HEK293 (cell line): ENCODE data around the gene RGS14.

Source experiments
- CTCF ChIA-PET: fragments of 350-600 bp; formaldehyde crosslinking; extraction: SDS; loops from one replicate; lab custom pipeline; 2021; ENCODE audit warnings: antibody characterized with exemption; lab: Yijun Ruan, JAX
- POLR2A ChIA-PET: fragments of 300-600 bp; formaldehyde crosslinking; extraction: SDS; loops from one replicate; lab custom pipeline; 2020; ENCODE audit warnings: antibody characterized with exemption, inconsistent platforms; lab: Yijun Ruan, JAX
- H3K27ac ChIP-seq: fragments of 200-500 bp; sonication (Bioruptor generic); 2 replicates; pipeline ENCODE4 v1.5.1; 2014; ENCODE audit warnings: low read depth, low read length, control low read depth, inconsistent platforms; ENCODE audit errors: extremely low read depth
- H3K36me3 ChIP-seq, 2 experiments: fragments of 200-500 bp in 1 of 2; sonication (Bioruptor generic) in 1 of 2; 1 replicate in 1 of 2; 2 replicates in 1 of 2; pipeline ENCODE4 v1.5.1; 2014 to 2017; ENCODE audit warnings: inconsistent platforms in 2 of 2, low read length in 2 of 2; ENCODE audit not compliant: control insufficient read depth in 2 of 2, insufficient read depth in 1 of 2
- H3K4me1 ChIP-seq: fragments of 200-500 bp; sonication (Bioruptor generic); 2 replicates; pipeline ENCODE4 v1.5.1; 2014; ENCODE audit warnings: mild to moderate bottlenecking, low read length, inconsistent platforms; ENCODE audit not compliant: control insufficient read depth, insufficient read depth
- H3K4me3 ChIP-seq: 2 replicates; pipeline ENCODE4 v1.5.1; 2011; ENCODE audit warnings: low read depth, mild to moderate bottlenecking, control low read depth, low read length, moderate library complexity
- H3K9me3 ChIP-seq: fragments of 200-500 bp; sonication (Bioruptor generic); 2 replicates; pipeline ENCODE4 v1.5.1; 2014; ENCODE audit warnings: low read depth, low read length, inconsistent platforms; ENCODE audit not compliant: control insufficient read depth, insufficient read depth
- BCL11A ChIP-seq: fragments of 450-650 bp; formaldehyde crosslinking; IDR thresholded peaks from 2 replicates; pipeline ENCODE4 v1.5.1; 2016; ENCODE audit warnings: low read depth, missing biosample characterization, missing genetic modification characterization
- GLI4 ChIP-seq: fragments of 450-650 bp; formaldehyde crosslinking; IDR thresholded peaks from 2 replicates; pipeline ENCODE4 v1.5.1; 2016; ENCODE audit warnings: missing biosample characterization, missing genetic modification characterization
- GLIS1 ChIP-seq: fragments of 450-650 bp; formaldehyde crosslinking; IDR thresholded peaks from 2 replicates; pipeline ENCODE4 v1.5.1; 2016; ENCODE audit warnings: missing biosample characterization, missing genetic modification characterization
- KLF8 ChIP-seq: fragments of 450-650 bp; formaldehyde crosslinking; IDR thresholded peaks from 2 replicates; pipeline ENCODE4 v1.5.1; 2016; ENCODE audit warnings: missing biosample characterization, missing genetic modification characterization
- SETDB1 ChIP-seq: IDR thresholded peaks from one replicate; pipeline ENCODE4 v1.6.1; 2017; ENCODE audit warnings: mild to moderate bottlenecking, low read length, moderate library complexity, mixed read lengths; ENCODE audit not compliant: insufficient read length
- ZBTB17 ChIP-seq: fragments of 450-650 bp; formaldehyde crosslinking; IDR thresholded peaks from 2 replicates; pipeline ENCODE4 v1.5.1; 2016; ENCODE audit warnings: missing biosample characterization, missing genetic modification characterization
- ZFP37 ChIP-seq: fragments of 450-650 bp; formaldehyde crosslinking; IDR thresholded peaks from 2 replicates; pipeline ENCODE4 v1.5.1; 2016; ENCODE audit warnings: missing biosample characterization, missing genetic modification characterization
- ZFP69B ChIP-seq: fragments of 450-650 bp; formaldehyde crosslinking; IDR thresholded peaks from 2 replicates; pipeline ENCODE4 v1.5.1; 2016; ENCODE audit warnings: missing biosample characterization, missing genetic modification characterization
- ZNF174 ChIP-seq: fragments of 450-650 bp; formaldehyde crosslinking; IDR thresholded peaks from 2 replicates; pipeline ENCODE4 v1.5.0; 2017; ENCODE audit warnings: missing biosample characterization, mild to moderate bottlenecking, missing genetic modification characterization
- ZNF202 ChIP-seq: fragments of 450-650 bp; formaldehyde crosslinking; IDR thresholded peaks from 2 replicates; pipeline ENCODE4 v1.5.1; 2016; ENCODE audit warnings: missing biosample characterization, missing genetic modification characterization, borderline replicate concordance
- ZNF324 ChIP-seq: fragments of 450-650 bp; formaldehyde crosslinking; IDR thresholded peaks from 2 replicates; pipeline ENCODE4 v1.5.1; 2016; ENCODE audit warnings: missing biosample characterization, missing genetic modification characterization
- ZNF585B ChIP-seq: fragments of 450-650 bp; formaldehyde crosslinking; IDR thresholded peaks from 2 replicates; pipeline ENCODE4 v1.5.1; 2016; ENCODE audit warnings: missing biosample characterization, missing genetic modification characterization
- ZNF768 ChIP-seq: fragments of 450-650 bp; formaldehyde crosslinking; IDR thresholded peaks from 2 replicates; pipeline ENCODE4 v1.5.1; 2018; ENCODE audit warnings: missing biosample characterization, mild to moderate bottlenecking, missing genetic modification characterization
- ZNF791 ChIP-seq: fragments of 450-650 bp; formaldehyde crosslinking; IDR thresholded peaks from 2 replicates; pipeline ENCODE4 v1.5.1; 2016; ENCODE audit warnings: missing biosample characterization, missing genetic modification characterization
- ZNF837 ChIP-seq: fragments of 450-650 bp; formaldehyde crosslinking; IDR thresholded peaks from 2 replicates; pipeline ENCODE4 v1.5.1; 2016; ENCODE audit warnings: missing biosample characterization, missing genetic modification characterization
- TF ChIP-seq, protein P1 (sequence below): fragments of 450-650 bp; formaldehyde crosslinking; IDR thresholded peaks from 2 replicates; pipeline ENCODE4 v1.5.0; 2017; ENCODE audit warnings: missing biosample characterization, missing genetic modification characterization, borderline replicate concordance
- TF ChIP-seq, protein P2 (sequence below): fragments of 450-650 bp; formaldehyde crosslinking; IDR thresholded peaks from 2 replicates; pipeline ENCODE4 v1.5.1; 2016; ENCODE audit warnings: missing biosample characterization, missing genetic modification characterization
- TF ChIP-seq, protein P3 (sequence below): fragments of 450-650 bp; formaldehyde crosslinking; IDR thresholded peaks from 2 replicates; pipeline ENCODE4 v1.5.1; 2016; ENCODE audit warnings: missing biosample characterization, missing genetic modification characterization
- TF ChIP-seq, protein P4 (sequence below): sonication (generic); formaldehyde crosslinking; IDR thresholded peaks from 2 replicates; pipeline ENCODE4 v1.8.1; 2022; ENCODE audit warnings: mild to moderate bottlenecking, moderate library complexity, missing genetic modification reagents

Gene RGS14

DNA sequence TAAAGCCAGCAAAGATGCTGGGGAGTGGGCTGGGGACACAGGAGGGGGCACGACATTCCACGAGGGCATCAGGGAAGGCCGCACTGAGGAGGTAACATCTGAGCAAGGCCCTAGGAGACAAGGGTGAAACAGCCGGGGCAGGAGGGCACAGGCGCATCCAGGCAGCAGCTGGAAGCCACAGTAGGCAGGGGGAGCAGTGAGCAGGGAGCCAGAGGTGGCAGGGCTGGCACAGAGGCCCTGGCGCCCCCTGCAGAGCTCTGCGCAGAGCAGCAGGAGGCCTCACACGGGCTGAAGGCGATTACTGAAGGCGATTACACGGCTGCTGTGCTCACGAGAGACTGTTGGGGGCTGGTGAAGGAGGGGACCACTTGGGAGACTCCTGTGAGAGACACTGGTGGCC lies 21.6 kb upstream of the RGS14 start (continued):
- TF ChIP-seq ZNF837 (tag by site-specific recombination) (no peak), BCL11A (tag by site-specific recombination) (no peak), ZNF791 (no peak), KLF8 (tag by site-specific recombination) (no peak)

DNA sequence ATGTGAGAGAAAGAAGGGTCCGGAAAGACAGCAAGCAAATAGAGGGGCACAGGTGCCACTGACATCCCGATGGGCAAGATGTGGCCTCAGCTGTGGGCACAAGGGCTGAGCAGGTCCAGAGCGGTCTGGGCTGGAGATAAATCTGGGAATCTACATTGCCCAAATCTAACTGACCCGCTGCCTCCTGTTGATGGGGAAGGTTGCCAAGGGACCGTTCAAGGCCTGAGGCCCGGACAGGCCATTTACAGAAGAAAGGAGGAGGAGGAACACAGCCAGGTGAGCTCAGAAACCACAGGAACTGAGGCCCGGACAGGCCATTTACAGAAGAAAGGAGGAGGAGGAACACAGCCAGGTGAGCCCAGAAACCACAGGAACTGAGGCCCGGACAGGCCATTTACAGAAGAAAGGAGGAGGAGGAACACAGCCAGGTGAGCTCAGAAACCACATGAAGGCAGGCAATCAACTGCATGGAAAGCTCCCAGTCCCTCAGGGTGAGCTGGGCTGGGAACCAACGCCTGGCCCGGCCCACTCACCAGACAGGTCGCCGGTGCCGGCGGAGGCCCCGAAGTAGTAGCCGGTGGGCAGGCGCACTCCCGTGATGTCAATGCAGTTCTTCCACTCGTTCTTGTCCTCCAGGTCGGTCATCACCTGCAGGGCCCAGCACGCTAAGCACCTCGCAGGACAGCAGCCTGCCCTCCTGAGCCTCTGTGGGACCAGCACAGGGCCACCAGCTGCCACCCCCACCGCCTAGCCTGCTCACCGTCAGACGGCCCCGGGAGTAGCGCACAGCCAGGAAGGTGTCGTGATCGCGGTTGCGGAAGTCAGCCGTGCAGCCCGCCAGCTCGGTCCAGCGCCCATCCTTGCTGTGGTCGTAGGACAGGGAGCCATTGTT lies 20.9 kb upstream of the RGS14 start:
- Histone ChIP-seq H3K9me3 (no peaks in the 10 kb centered on the region), H3K27ac (no peak overlapping the region), H3K36me3 (peaks cover 15 to 87% of the 10 kb centered on the region in 2 experiments), H3K4me1 (no peaks in the 10 kb centered on the region), H3K4me3 (no peak overlapping the region)
- ChIA-PET POLR2A (interaction anchor here (0.5 to 1.8 kb wide), 5 partner anchors 13 to 118 kb away, joined by 3 to 8 read pairs (median 4); partner anchors contain the start of gene LMAN2), CTCF (interaction anchor here (0.7 to 1.6 kb wide), 5 partner anchors 9 to 65 kb away, joined by 3 to 6 read pairs (median 5); no protein-coding TSS in a partner anchor)
- TF ChIP-seq, protein P1, sequence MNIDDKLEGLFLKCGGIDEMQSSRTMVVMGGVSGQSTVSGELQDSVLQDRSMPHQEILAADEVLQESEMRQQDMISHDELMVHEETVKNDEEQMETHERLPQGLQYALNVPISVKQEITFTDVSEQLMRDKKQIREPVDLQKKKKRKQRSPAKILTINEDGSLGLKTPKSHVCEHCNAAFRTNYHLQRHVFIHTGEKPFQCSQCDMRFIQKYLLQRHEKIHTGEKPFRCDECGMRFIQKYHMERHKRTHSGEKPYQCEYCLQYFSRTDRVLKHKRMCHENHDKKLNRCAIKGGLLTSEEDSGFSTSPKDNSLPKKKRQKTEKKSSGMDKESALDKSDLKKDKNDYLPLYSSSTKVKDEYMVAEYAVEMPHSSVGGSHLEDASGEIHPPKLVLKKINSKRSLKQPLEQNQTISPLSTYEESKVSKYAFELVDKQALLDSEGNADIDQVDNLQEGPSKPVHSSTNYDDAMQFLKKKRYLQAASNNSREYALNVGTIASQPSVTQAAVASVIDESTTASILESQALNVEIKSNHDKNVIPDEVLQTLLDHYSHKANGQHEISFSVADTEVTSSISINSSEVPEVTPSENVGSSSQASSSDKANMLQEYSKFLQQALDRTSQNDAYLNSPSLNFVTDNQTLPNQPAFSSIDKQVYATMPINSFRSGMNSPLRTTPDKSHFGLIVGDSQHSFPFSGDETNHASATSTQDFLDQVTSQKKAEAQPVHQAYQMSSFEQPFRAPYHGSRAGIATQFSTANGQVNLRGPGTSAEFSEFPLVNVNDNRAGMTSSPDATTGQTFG = no peak
- TF ChIP-seq GLIS1 (tag by site-specific recombination) (no peak), ZBTB17 (tag by site-specific recombination) (no peak), ZNF768 (tag by site-specific recombination) (no peak), SETDB1 (no peak), ZFP37 (tag by site-specific recombination) (no peak), ZNF585B (tag by site-specific recombination) (no peak), ZNF324 (tag by site-specific recombination) (no peak), ZNF174 (no peak), ZNF202 (tag by site-specific recombination) (no peak), ZFP69B (tag by site-specific recombination) (no peak), GLI4 (tag by site-specific recombination) (no peak)
- TF ChIP-seq, protein P2, sequence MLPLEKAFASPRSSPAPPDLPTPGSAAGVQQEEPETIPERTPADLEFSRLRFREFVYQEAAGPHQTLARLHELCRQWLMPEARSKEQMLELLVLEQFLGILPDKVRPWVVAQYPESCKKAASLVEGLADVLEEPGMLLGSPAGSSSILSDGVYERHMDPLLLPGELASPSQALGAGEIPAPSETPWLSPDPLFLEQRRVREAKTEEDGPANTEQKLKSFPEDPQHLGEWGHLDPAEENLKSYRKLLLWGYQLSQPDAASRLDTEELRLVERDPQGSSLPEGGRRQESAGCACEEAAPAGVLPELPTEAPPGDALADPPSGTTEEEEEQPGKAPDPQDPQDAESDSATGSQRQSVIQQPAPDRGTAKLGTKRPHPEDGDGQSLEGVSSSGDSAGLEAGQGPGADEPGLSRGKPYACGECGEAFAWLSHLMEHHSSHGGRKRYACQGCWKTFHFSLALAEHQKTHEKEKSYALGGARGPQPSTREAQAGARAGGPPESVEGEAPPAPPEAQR = no peak
- TF ChIP-seq, protein P3, sequence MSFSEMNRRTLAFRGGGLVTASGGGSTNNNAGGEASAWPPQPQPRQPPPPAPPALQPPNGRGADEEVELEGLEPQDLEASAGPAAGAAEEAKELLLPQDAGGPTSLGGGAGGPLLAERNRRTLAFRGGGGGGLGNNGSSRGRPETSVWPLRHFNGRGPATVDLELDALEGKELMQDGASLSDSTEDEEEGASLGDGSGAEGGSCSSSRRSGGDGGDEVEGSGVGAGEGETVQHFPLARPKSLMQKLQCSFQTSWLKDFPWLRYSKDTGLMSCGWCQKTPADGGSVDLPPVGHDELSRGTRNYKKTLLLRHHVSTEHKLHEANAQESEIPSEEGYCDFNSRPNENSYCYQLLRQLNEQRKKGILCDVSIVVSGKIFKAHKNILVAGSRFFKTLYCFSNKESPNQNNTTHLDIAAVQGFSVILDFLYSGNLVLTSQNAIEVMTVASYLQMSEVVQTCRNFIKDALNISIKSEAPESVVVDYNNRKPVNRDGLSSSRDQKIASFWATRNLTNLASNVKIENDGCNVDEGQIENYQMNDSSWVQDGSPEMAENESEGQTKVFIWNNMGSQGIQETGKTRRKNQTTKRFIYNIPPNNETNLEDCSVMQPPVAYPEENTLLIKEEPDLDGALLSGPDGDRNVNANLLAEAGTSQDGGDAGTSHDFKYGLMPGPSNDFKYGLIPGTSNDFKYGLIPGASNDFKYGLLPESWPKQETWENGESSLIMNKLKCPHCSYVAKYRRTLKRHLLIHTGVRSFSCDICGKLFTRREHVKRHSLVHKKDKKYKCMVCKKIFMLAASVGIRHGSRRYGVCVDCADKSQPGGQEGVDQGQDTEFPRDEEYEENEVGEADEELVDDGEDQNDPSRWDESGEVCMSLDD = no peak
- TF ChIP-seq, protein P4, sequence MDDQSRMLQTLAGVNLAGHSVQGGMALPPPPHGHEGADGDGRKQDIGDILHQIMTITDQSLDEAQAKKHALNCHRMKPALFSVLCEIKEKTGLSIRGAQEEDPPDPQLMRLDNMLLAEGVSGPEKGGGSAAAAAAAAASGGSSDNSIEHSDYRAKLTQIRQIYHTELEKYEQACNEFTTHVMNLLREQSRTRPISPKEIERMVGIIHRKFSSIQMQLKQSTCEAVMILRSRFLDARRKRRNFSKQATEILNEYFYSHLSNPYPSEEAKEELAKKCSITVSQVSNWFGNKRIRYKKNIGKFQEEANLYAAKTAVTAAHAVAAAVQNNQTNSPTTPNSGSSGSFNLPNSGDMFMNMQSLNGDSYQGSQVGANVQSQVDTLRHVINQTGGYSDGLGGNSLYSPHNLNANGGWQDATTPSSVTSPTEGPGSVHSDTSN (CRISPR knock-in tag) = no peak
